Activated naive CD8-positive, alpha-beta T cell treated with anti-CD3 and anti-CD28 coated beads, Interleukin-2, amount 50 U/mL, for 24 hours (primary cell): Measurements from ENCODE around the gene METTL16.
"Not testable (repeated sequence)": the region's sequence is repeated elsewhere in the genome, so short reads cannot be mapped to it uniquely, and the experiment has no call there.

ENCODE experiments used
- ATAC-seq: fragments of 150-1000 bp; cut with Tn5 transposase; one replicate; pipeline ENCODE4 v1.10.0; 2021
- DNase-seq: peaks from one replicate; pipeline ENCODE4 v3.0.0; 2021
- H3K27ac Mint-ChIP-seq: one replicate; pipeline ENCODE4 v1.8.0; 2021; ENCODE audit warnings: mild to moderate bottlenecking, mixed read lengths
- H3K27me3 Mint-ChIP-seq: one replicate; pipeline ENCODE4 v1.8.0; 2021; ENCODE audit warnings: mixed read lengths
- H3K36me3 Mint-ChIP-seq: one replicate; pipeline ENCODE4 v1.8.0; 2021; ENCODE audit warnings: low read depth, mixed read lengths
- H3K4me1 Mint-ChIP-seq: one replicate; pipeline ENCODE4 v1.8.0; 2021; ENCODE audit warnings: mixed read lengths
- H3K4me3 Mint-ChIP-seq: one replicate; pipeline ENCODE4 v1.8.0; 2021; ENCODE audit warnings: mild to moderate bottlenecking, moderate library complexity, mixed read lengths
- H3K9me3 Mint-ChIP-seq: one replicate; pipeline ENCODE4 v1.8.0; 2021; ENCODE audit warnings: mixed read lengths

Gene METTL16

DNA sequence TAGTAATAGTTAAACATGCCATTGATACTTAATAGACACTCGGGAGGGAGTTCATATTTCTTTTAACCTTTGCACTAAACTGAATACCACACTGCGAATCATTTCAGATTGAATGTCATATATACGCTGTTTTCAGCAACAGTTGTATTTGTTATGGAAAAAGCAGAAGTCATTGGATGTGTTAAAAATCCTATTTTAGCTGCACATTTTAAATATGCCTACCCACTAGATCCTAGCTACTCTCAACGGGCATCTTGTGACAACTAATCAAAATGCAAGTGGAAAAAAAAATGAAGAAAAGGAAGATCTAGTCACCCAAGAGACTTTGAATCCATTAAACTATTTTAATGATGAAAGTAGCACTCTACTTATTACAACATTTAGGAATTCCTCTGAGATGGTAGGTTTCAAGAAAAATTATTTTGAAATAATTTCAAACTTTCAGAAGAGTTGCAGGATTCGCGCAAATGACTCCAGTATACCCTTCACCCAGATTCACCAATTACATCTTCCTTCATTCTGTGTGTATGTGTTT, 59.4 kb downstream of the METTL16 start:
- no peak overlapping the region for H3K27ac Mint-ChIP-seq
- no peak overlapping the region for H3K4me3 Mint-ChIP-seq
- H3K9me3 Mint-ChIP-seq = no peaks in the 10 kb centered on the region
- no peaks in the 10 kb centered on the region for H3K27me3 Mint-ChIP-seq
- DNase-seq (no peak), ATAC-seq (no peak)
- H3K36me3 Mint-ChIP-seq = peaks cover 7% of the 10 kb centered on the region
- peaks cover 12% of the 10 kb centered on the region for H3K4me1 Mint-ChIP-seq

DNA sequence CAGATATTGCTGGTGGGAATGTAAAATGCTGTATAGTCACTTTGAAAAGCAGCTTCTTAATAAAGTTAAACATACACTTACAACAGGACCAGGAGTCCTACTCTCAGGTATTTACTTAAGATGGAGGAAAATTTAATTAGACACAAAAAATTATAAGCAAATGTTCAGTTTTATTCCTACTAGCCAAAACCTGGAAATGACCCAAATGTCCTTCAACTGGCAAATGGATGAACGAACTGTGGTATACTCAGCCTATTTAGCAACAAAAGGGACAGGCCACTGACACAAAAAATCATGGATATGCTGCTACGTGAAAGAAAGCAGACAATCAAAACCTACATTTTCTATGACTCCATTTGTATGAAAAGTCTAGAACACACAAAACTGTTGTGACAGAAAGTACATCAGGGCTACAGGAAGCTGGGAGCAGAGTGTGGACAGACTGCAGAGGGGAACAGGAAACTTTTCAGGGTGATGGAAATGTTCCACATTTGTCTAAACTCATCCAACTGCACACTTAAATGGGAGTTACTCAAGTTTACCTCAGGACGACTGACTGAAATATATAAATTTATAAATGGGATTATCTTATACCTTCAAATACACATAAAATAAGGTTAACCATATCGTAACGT, 61.6 kb downstream of the METTL16 start:
- Mint-ChIP-seq H3K27ac (no peak overlapping the region), H3K9me3 (no peaks in the 10 kb centered on the region)

DNA sequence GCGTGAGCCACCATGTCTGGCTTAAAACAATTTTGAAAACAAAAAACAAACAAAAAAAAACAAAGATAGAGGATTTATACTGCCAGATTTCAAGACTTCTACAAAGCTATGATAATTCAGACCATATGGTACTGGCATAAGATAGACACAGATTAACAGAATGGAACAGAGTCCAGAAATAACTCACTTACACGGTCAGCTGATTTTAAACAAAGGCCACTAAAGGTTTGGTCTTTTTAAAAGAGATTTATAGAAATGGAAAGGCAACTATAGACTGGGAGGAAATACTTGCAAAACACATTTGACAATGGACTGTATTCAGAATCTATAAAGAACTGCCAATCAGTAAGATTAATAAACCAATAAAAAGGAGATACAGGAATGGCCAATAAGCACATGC, 62.2 kb downstream of the METTL16 start:
- peaks cover 20% of the 10 kb centered on the region for H3K36me3 Mint-ChIP-seq

More for the DNA sequence above, 61.6 kb downstream of the METTL16 start:
- H3K4me1 Mint-ChIP-seq = peaks cover 12% of the 10 kb centered on the region
- no peak overlapping the region for H3K4me3 Mint-ChIP-seq
- DNase-seq (no peak), ATAC-seq (no peak)
- H3K27me3 Mint-ChIP-seq = no peaks in the 10 kb centered on the region
- H3K36me3 Mint-ChIP-seq = peaks cover 17% of the 10 kb centered on the region

DNA sequence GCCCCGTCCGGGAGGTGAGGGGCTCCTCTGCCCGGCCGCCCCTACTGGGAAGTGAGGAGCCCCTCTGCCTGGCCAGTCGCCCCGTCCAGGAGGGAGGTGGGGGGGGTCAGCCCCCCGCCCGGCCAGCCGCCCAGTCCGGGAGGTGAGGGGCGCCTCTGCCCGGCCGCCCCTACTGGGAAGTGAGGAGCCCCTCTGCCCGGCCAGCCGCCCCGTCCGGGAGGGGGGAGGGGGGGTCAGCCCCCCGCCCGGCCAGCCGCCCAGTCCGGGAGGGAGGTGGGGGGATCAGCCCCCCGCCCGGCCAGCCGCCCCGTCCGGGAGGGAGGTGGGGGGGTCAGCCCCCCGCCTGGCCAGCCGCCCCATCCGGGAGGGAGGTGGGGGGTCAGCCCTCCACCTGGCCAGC, 64.2 kb downstream of the METTL16 start:
- not testable (repeated sequence) for H3K27ac Mint-ChIP-seq

More for the DNA sequence above, 62.2 kb downstream of the METTL16 start:
- no peaks in the 10 kb centered on the region for H3K27me3 Mint-ChIP-seq
- DNase-seq (no peak), ATAC-seq (no peak)
- H3K4me1 Mint-ChIP-seq = peaks cover 12% of the 10 kb centered on the region
- H3K27ac Mint-ChIP-seq = no peak overlapping the region
- no peak overlapping the region for H3K4me3 Mint-ChIP-seq
- H3K9me3 Mint-ChIP-seq = no peaks in the 10 kb centered on the region

DNA sequence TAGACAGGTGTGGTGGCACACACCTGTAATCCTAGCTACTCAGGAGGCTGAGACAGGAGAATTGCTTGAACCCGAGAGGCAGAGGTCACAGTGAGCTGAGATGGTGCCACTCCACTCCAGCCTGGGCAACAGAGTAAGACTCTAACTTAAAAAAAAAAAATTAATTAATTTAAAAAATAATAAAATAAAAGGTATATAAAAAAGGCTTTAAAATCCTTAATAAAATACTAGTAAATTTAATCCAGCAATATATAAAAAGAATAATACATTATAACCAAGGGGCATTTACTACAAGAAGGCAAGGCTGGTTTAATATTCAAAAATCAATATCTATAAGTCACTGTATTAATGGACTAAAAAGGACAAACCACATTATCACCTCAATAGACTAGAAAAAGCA, 66.0 kb downstream of the METTL16 start:
- H3K4me1 Mint-ChIP-seq = no peaks in the 10 kb centered on the region
- no peak overlapping the region for H3K4me3 Mint-ChIP-seq

More for the DNA sequence above, 64.2 kb downstream of the METTL16 start:
- H3K36me3 Mint-ChIP-seq = peaks cover 17% of the 10 kb centered on the region
- DNase-seq, H3K9me3 Mint-ChIP-seq, ATAC-seq, H3K27me3 Mint-ChIP-seq, H3K4me3 Mint-ChIP-seq, H3K4me1 Mint-ChIP-seq: not testable (repeated sequence)

DNA sequence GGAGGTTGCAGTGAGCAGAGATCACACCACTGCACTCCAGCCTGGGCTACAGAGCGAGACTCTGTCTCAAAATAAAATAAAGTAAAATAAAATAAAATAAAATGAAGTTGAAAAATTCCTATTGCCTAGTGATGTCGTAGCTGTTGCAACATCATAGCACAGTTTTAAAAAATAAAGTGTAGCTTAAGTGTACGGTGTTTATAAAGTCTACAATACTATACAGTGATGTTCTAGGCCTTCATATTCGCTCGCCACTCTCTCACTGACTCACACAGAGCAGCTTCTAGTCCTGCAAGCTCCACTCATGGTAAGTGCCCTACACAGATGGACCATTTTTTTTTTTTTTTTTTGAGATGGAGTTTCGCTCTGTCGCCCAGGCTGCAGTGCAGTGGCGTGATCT, 67.3 kb downstream of the METTL16 start:
- ATAC-seq (no peak), DNase-seq (no peak)
- H3K36me3 Mint-ChIP-seq = peaks cover 24% of the 10 kb centered on the region
- H3K4me1 Mint-ChIP-seq = no peaks in the 10 kb centered on the region
- no peak overlapping the region for H3K27ac Mint-ChIP-seq
- H3K27me3 Mint-ChIP-seq = no peaks in the 10 kb centered on the region
- H3K9me3 Mint-ChIP-seq = no peaks in the 10 kb centered on the region
- no peak overlapping the region for H3K4me3 Mint-ChIP-seq

More for the DNA sequence above, 66.0 kb downstream of the METTL16 start:
- H3K9me3 Mint-ChIP-seq = no peaks in the 10 kb centered on the region
- H3K36me3 Mint-ChIP-seq = peaks cover 23% of the 10 kb centered on the region
- no peaks in the 10 kb centered on the region for H3K27me3 Mint-ChIP-seq
- no peak for DNase-seq
- no peak for ATAC-seq
- no peak overlapping the region for H3K27ac Mint-ChIP-seq

DNA sequence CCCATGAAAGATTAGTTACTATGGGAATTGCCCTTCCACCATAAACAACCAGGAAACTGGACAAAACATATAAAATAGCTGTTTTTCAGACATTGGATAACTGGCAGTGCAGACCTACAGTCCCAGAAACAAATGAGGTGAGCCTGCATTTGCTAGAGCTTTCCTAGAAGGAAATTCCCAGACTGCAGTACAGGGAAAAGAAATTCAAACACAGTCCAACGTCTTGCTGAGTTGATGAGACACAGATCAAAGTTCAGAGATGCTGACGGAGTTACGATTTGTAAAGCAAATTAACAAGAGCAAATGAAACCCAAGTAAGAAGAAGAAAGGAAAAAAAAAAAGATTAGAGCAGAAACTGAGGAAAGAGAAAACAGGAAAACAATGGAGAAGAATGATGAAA, 69.5 kb downstream of the METTL16 start:
- Mint-ChIP-seq H3K36me3 (peaks cover 36% of the 10 kb centered on the region), H3K4me1 (no peaks in the 10 kb centered on the region), H3K9me3 (no peaks in the 10 kb centered on the region), H3K4me3 (no peak overlapping the region), H3K27ac (no peak overlapping the region), H3K27me3 (no peaks in the 10 kb centered on the region)
- ATAC-seq (no peak), DNase-seq (no peak)

DNA sequence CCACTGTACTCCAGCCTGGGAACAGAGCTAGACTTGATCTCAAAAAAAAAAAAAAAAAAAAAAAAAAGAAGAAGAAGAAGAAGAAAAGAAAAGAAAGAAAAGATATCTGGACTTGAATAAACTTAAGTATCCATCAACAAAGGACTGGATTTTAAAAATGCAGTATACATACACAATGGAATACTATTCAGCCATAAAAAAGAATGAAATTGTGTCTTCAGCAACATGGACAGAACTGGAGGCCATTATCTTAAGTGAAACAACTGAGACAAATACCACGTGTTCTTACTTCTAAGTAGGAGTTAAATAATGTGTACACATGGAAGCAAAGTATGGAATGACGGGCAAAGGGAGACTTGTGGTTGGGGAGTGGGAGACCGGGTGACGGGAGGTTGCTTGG, 70.8 kb downstream of the METTL16 start:
- Mint-ChIP-seq H3K27ac (no peak overlapping the region), H3K9me3 (no peaks in the 10 kb centered on the region), H3K4me1 (no peaks in the 10 kb centered on the region), H3K27me3 (no peaks in the 10 kb centered on the region), H3K4me3 (no peak overlapping the region), H3K36me3 (peaks cover 36% of the 10 kb centered on the region)
- DNase-seq (no peak), ATAC-seq (no peak)

DNA sequence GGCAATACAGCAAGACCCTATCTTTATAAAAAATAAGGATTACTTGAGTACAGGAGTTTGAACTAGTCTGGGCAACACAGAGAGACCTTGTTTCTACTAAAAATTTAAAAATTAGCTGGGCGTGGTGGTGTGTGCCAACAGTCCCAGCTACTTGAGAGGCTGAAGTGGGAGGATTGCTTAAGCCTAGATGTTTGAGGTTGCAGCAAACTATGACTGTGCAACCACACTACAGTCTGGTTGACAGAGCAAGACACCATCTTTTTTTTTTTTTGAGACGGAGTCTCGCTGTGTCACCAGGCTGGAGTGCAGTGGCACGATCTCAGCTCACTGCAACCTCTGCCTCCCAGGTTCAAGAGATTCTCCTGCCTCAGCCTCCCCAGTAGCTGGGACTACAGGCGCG, 71.7 kb downstream of the METTL16 start:
- H3K9me3 Mint-ChIP-seq, ATAC-seq, DNase-seq, H3K4me1 Mint-ChIP-seq, H3K27ac Mint-ChIP-seq, H3K4me3 Mint-ChIP-seq, H3K27me3 Mint-ChIP-seq: not testable (repeated sequence)
- H3K36me3 Mint-ChIP-seq = peaks cover 32% of the 10 kb centered on the region

DNA sequence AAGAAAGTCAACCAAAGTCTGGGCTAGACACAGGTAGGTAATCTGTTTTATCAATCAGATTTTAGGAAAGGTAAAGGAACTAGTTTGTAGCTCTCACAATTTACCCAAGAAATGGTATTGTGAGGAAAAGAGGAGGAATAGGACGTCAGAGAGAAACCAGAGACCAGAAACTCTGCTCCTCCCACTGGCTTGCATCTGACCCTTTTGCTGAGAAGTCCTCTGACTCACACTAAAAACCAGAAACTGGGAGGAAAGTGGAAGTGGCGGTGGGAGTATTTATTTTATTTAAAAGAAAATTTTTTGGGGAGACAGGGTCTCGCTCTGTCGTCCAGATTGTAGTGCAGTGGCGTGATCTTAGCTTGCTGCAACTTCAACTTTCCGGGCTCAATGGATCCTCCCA, 72.9 kb downstream of the METTL16 start:
- no peaks in the 10 kb centered on the region for H3K9me3 Mint-ChIP-seq
- no peak overlapping the region for H3K27ac Mint-ChIP-seq
- H3K4me3 Mint-ChIP-seq = no peak overlapping the region
- DNase-seq = no peak
- no peaks in the 10 kb centered on the region for H3K4me1 Mint-ChIP-seq
- H3K27me3 Mint-ChIP-seq = no peaks in the 10 kb centered on the region
- peaks cover 35% of the 10 kb centered on the region for H3K36me3 Mint-ChIP-seq
- ATAC-seq = no peak

DNA sequence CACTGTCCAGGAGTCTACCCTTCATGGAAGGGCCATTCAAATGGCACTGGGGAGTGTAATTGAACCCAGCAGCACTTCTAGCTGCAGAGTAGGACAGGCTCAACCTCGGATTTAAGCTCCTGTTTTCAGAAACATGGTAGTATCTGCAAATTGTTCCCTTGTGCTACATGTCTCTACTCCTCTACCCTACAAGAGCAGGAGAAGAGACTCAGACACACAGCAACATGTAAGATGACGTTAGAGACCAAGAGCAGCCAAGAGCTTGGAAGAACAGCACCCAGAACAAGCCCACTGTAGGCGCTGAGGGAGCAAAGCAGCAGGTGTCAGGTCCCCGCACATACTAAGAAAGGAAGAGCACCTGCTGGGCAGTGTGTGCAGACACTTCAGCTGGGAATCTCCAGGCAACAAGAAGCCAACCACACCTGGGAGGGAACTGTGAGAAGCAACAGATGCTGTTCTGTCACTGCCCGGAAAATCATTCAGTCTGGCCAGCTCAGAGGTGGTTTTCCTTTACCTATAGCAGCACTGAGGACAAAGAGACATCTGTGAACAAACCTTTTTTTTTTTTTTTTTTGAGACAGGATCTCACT, 75.3 kb downstream of the METTL16 start:
- Mint-ChIP-seq H3K9me3 (no peaks in the 10 kb centered on the region), H3K4me1 (no peaks in the 10 kb centered on the region)

DNA sequence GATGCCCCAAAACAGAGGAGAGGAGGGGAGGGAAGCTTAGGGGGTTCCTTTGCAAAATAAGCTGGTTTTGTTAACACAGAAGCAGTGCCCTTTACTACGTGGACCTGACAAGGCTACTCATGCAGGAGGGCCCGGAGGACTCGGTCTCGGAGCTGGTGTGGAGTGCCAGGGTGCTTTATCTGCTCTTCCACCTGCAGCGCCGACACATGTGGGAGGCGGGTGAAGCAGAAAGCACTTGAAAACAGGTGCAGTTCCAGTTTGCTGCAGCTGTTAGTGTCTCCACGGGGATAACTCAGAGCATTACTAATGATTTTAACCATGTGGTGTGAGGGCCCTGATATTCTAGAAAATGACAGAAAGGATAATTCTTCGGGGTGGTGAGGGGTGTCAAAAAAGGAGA, 75.8 kb downstream of the METTL16 start:
- no peak overlapping the region for H3K27ac Mint-ChIP-seq
- peaks cover 33% of the 10 kb centered on the region for H3K36me3 Mint-ChIP-seq
- H3K4me3 Mint-ChIP-seq = no peak overlapping the region
- H3K9me3 Mint-ChIP-seq = no peaks in the 10 kb centered on the region
- no peak for DNase-seq
- H3K27me3 Mint-ChIP-seq = no peaks in the 10 kb centered on the region
- H3K4me1 Mint-ChIP-seq = no peaks in the 10 kb centered on the region
- no peak for ATAC-seq

More for the DNA sequence above, 75.3 kb downstream of the METTL16 start:
- ATAC-seq (no peak), DNase-seq (no peak)
- H3K27ac Mint-ChIP-seq = no peak overlapping the region
- no peaks in the 10 kb centered on the region for H3K27me3 Mint-ChIP-seq
- H3K4me3 Mint-ChIP-seq = no peak overlapping the region
- peaks cover 38% of the 10 kb centered on the region for H3K36me3 Mint-ChIP-seq

DNA sequence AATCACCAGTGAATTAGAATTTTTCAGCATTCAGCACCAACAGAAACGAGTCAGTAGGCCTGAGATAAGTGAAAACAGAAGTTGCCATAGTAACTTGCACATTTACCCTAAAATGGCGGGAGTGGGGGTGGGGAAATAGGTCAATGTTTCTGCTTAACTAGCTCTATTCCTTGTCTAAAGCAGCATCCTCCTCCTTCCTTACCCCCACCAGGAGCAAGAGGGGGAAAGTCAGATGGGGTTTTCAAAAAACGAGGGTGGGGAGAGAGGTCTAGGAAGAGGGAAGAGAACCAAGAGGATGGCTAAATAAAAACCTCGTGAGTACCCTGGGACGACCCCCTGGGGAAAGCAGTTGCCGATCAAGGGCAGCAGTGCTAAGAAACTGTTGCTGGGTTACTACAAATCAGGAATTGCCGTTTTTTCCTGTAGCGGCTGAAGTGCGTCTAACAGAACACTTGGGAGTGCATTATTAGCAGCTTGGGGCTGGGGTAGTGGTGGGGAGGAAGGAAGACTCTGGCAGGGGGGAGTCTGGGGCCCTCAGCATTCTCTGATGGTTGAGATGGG, 76.4 kb downstream of the METTL16 start:
- peaks cover 31% of the 10 kb centered on the region for H3K36me3 Mint-ChIP-seq
- no peak for ATAC-seq
- no peaks in the 10 kb centered on the region for H3K9me3 Mint-ChIP-seq
- H3K4me3 Mint-ChIP-seq = no peak overlapping the region
- no peak overlapping the region for H3K27ac Mint-ChIP-seq
- no peaks in the 10 kb centered on the region for H3K27me3 Mint-ChIP-seq
- DNase-seq = no peak
- H3K4me1 Mint-ChIP-seq = no peaks in the 10 kb centered on the region

DNA sequence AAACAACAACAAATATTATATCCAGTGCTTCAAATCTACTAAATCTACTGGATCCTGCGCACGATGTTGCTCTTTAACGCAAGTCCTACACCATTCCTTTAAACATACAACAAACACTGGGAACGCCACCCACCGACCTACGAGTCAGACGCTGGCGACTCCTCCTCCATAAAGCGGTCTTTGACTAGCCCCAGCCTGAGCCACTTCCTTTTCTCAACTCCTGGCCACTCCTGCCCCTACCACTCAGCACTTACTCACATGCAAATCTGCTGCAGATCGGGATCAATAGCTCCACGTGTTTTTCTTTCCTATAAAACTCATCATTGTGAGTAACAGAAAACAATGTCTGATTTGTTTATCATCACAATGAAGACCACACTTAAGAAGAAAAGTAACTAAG, 78.0 kb downstream of the METTL16 start:
- Mint-ChIP-seq H3K27me3 (no peaks in the 10 kb centered on the region), H3K4me3 (no peak overlapping the region), H3K27ac (no peak overlapping the region), H3K9me3 (no peaks in the 10 kb centered on the region), H3K4me1 (no peaks in the 10 kb centered on the region), H3K36me3 (peaks cover 25% of the 10 kb centered on the region)
- no peak for ATAC-seq
- no peak for DNase-seq

DNA sequence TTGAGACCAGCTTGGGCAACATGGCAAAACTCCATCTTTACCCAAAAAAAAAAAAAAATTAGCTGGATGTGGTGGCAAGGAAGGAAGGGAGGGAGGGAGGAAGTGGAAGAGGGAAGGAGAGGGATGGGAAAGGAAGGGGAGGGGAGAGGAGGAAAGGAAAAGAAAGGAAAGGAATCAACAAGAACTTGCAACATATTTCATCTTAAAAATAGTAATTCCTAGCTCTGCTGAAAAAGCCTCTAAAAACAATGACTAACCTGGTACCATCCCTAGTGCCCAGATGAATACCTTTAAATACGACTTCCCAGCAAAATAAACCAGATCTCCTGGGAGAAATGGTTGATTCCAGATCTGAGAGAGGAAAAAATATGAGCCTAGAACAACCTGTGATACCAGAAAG, 83.8 kb downstream of the METTL16 start:
- H3K27me3 Mint-ChIP-seq = no peaks in the 10 kb centered on the region
- H3K4me3 Mint-ChIP-seq = no peak overlapping the region
- H3K4me1 Mint-ChIP-seq = no peaks in the 10 kb centered on the region
- no peaks in the 10 kb centered on the region for H3K9me3 Mint-ChIP-seq
- H3K27ac Mint-ChIP-seq = peak overlapping the region; percentile 31
- H3K36me3 Mint-ChIP-seq = peaks cover 11% of the 10 kb centered on the region
- DNase-seq (no peak), ATAC-seq (no peak)
